Measurements from ENCODE around the gene HSD11B1. TPM values are rescaled to one million over a fixed set of nuclear protein-coding genes. Genes with fewer than 3 reads are reported as not detected.

Gene HSD11B1
- total RNA-seq, 1 experiment from 2014 or later, result 0.21 TPM

DNA sequence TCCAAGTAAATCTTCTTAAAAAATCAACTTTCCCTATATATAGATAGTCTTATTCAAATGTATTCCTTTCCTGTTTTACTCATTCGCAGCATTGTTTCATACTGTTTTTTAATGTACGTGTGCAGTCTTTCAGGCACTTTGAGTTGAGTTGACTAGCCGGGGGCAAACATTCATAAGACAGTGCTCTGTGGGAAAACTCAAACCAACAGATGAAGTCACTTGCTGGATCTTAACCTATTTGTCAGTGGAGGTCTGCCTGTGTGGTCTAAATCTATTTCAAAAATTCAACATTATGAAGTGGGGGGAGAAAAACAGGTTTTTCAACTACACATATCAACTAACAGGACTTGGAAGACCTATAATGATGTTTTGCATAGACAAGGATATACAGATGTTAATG, 6.2 kb downstream of the HSD11B1 start:
- DNase-seq (ENCODE audit: unreplicated experiment), result no peak
- H3K36me3 Mint-ChIP-seq (ENCODE audit: insufficient read depth, unreplicated experiment), result no peaks in the 10 kb centered on the region
- ChIA-PET POLR2A (no interaction called here), CTCF (no interaction called here)
- no TSS peak for BruUV-seq (replicated peaks)
- H3K4me1 Mint-ChIP-seq (ENCODE audit: insufficient read depth, unreplicated experiment), result peaks cover 12% of the 10 kb centered on the region
- TF ChIP-seq, protein P1, sequence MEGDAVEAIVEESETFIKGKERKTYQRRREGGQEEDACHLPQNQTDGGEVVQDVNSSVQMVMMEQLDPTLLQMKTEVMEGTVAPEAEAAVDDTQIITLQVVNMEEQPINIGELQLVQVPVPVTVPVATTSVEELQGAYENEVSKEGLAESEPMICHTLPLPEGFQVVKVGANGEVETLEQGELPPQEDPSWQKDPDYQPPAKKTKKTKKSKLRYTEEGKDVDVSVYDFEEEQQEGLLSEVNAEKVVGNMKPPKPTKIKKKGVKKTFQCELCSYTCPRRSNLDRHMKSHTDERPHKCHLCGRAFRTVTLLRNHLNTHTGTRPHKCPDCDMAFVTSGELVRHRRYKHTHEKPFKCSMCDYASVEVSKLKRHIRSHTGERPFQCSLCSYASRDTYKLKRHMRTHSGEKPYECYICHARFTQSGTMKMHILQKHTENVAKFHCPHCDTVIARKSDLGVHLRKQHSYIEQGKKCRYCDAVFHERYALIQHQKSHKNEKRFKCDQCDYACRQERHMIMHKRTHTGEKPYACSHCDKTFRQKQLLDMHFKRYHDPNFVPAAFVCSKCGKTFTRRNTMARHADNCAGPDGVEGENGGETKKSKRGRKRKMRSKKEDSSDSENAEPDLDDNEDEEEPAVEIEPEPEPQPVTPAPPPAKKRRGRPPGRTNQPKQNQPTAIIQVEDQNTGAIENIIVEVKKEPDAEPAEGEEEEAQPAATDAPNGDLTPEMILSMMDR (IDR thresholded peaks at IDR 0.05; ENCODE audit: unreplicated experiment), result no peak
- no peaks in the 10 kb centered on the region for H3K27me3 Mint-ChIP-seq (ENCODE audit: insufficient read depth, unreplicated experiment)
- H3K4me3 Mint-ChIP-seq (ENCODE audit: unreplicated experiment), result no peak overlapping the region
- intact Hi-C loops (cut with micrococcal nuclease), result no loop called here
- H3K27ac Mint-ChIP-seq (ENCODE audit: low read depth, unreplicated experiment), result no peak overlapping the region
- H3K9me3 Mint-ChIP-seq (ENCODE audit: unreplicated experiment), result no peaks in the 10 kb centered on the region

DNA sequence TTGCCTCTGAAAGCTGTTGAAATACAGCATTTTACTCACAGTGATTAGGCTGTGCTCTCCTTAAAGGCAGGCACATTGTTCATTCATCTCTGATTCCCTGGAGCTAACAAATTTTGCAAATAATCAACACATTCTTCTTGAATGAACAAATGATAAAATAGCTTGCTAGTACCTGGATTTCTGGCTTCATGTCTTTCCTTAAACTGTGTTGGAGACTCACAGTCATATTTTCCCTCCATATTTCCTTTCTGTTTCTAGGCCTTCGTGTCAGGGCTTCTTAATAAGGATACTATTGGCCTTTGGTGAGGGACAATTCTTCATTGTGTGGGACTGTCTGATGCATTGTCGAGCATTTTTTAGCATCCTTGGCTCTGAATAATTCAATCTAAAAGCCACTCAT, 9.7 kb downstream of the HSD11B1 start:
- Mint-ChIP-seq H3K36me3 (ENCODE audit: insufficient read depth, unreplicated experiment) (no peaks in the 10 kb centered on the region), H3K27ac (ENCODE audit: low read depth, unreplicated experiment) (no peak overlapping the region), H3K4me3 (ENCODE audit: unreplicated experiment) (no peak overlapping the region), H3K4me1 (ENCODE audit: insufficient read depth, unreplicated experiment) (peaks cover 5% of the 10 kb centered on the region), H3K9me3 (ENCODE audit: unreplicated experiment) (no peaks in the 10 kb centered on the region), H3K27me3 (ENCODE audit: insufficient read depth, unreplicated experiment) (no peaks in the 10 kb centered on the region)
- no TSS peak for BruUV-seq (replicated peaks)
- CTCF ChIA-PET, result interaction anchor here (0.6 to 1.3 kb wide), 4 partner anchors 11 to 148 kb away, joined by 3 to 4 read pairs (median 3); no protein-coding TSS in a partner anchor
- no peak for DNase-seq (ENCODE audit: unreplicated experiment)
- intact Hi-C loops (cut with micrococcal nuclease), result no loop called here
- POLR2A ChIA-PET, result interaction anchor here (1.1 kb wide), 1 partner anchor 15 kb away, joined by 3 read pairs; no protein-coding TSS in a partner anchor
- TF ChIP-seq, protein P1 (IDR thresholded peaks at IDR 0.05; ENCODE audit: unreplicated experiment), result no peak

DNA sequence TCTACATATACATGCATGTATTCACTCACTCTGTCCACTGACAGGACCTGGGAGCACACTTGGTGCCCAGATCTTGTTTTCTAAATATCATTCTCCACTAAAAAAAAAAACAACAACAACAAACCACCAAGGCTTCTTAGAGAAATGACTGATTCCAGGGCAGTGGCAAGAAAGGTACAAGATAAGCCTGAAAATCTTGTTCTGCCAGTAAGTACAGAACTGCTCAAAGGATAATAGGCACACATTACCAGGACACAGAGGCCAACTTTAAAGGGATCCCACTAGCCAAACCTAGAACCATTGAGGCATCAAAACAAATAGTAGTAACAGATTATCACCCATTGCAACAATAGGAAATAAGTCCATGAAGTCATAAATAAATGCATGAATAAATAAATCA, 10.7 kb downstream of the HSD11B1 start:
- intact Hi-C loops (cut with micrococcal nuclease), result no loop called here
- H3K27me3 Mint-ChIP-seq (ENCODE audit: insufficient read depth, unreplicated experiment), result no peaks in the 10 kb centered on the region
- TF ChIP-seq, protein P1 (IDR thresholded peaks at IDR 0.05; ENCODE audit: unreplicated experiment), result no peak
- ChIA-PET POLR2A (interaction anchor here (0.7 kb wide), 1 partner anchor 38 kb away, joined by 3 read pairs; no protein-coding TSS in a partner anchor), CTCF (interaction anchor here (0.5 kb wide), 1 partner anchor 32 kb away, joined by 3 read pairs; no protein-coding TSS in a partner anchor)
- no peak overlapping the region for H3K27ac Mint-ChIP-seq (ENCODE audit: low read depth, unreplicated experiment)
- BruUV-seq (replicated peaks), result no TSS peak
- no peak for DNase-seq (ENCODE audit: unreplicated experiment)
- no peaks in the 10 kb centered on the region for H3K36me3 Mint-ChIP-seq (ENCODE audit: insufficient read depth, unreplicated experiment)
- H3K4me1 Mint-ChIP-seq (ENCODE audit: insufficient read depth, unreplicated experiment), result peaks cover 5% of the 10 kb centered on the region
- H3K4me3 Mint-ChIP-seq (ENCODE audit: unreplicated experiment), result no peak overlapping the region
- H3K9me3 Mint-ChIP-seq (ENCODE audit: unreplicated experiment), result no peaks in the 10 kb centered on the region

DNA sequence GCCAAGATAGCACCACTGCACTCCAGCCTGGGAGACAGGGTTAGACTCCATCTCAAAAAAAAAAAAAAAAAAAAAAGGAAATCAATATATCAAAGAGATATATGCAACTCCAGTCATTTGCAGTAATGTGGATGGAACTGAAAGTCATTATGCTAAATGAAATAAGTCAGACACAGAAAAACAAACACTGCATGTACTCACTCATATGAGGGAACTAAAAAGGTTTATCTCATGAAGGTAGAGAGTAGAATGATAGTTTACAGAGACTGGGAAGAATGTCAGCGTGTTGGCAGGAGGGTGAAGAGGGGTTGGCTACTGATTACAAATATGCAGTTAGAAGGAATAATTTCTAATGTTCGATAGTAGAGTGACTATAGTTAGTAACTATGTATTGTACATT, 13.2 kb downstream of the HSD11B1 start:
- intact Hi-C loops (cut with micrococcal nuclease), result no loop called here
- CTCF ChIA-PET, result interaction anchor here (0.6 to 1.0 kb wide), 2 partner anchors 31 to 1416 kb away, joined by 3 read pairs; no protein-coding TSS in a partner anchor
- POLR2A ChIA-PET, result no interaction called here

More for the DNA sequence above, 13.2 kb downstream of the HSD11B1 start:
- H3K4me3 Mint-ChIP-seq (ENCODE audit: unreplicated experiment), result no peak overlapping the region
- H3K4me1 Mint-ChIP-seq (ENCODE audit: insufficient read depth, unreplicated experiment), result peaks cover 5% of the 10 kb centered on the region
- H3K27me3 Mint-ChIP-seq (ENCODE audit: insufficient read depth, unreplicated experiment), result no peaks in the 10 kb centered on the region
- no peak for DNase-seq (ENCODE audit: unreplicated experiment)
- H3K27ac Mint-ChIP-seq (ENCODE audit: low read depth, unreplicated experiment), result no peak overlapping the region
- no peaks in the 10 kb centered on the region for H3K9me3 Mint-ChIP-seq (ENCODE audit: unreplicated experiment)
- no TSS peak for BruUV-seq (replicated peaks)
- TF ChIP-seq, protein P1 (IDR thresholded peaks at IDR 0.05; ENCODE audit: unreplicated experiment), result no peak
- no peaks in the 10 kb centered on the region for H3K36me3 Mint-ChIP-seq (ENCODE audit: insufficient read depth, unreplicated experiment)
